ENCODE data around the gene CLPTM1L.

The CLPTM1L gene

DNA sequence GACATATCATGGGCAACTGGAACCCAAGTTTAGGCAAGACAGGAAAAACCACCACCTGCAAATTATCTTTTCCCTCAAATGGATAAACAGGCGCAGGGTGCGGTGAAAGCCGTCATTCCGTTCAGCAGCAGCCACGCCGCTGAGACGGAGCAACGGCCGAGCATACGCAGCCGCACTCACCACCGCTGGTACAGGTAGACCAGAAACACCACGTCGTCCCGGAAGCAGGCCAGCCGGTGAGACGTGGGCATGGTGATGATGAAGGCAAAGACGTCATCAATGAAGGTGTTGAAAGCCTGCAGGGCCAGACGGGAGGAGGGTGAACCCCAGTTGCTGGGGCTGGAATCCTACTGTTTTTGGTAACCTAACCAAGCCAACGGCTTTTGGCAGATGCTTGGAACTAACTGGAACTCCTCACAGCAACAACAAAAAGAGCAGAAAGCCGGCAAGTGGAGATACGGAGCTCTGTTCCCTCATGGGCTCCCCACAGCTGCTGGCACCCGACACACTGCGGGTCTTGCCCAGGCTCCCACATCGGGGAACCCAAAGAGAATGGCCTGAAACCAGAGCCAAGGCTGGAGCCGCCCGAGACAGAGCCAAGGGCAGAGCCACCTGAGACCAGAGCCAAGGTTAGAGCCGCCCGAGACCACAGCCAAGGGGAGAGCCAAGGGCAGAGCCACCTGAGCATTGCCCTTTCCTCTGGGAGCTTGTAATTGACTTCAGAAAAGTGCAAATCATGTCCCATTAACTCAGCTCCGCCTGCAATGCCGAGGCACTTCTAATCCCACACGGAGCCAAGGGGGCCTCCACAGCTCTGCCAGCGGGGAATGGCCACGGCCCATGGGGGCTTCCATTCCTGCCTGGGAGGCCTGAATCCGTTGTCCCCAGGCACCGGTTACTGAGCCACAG is 24.2 kb downstream of the CLPTM1L start:
- TF ChIP-seq, protein P1, sequence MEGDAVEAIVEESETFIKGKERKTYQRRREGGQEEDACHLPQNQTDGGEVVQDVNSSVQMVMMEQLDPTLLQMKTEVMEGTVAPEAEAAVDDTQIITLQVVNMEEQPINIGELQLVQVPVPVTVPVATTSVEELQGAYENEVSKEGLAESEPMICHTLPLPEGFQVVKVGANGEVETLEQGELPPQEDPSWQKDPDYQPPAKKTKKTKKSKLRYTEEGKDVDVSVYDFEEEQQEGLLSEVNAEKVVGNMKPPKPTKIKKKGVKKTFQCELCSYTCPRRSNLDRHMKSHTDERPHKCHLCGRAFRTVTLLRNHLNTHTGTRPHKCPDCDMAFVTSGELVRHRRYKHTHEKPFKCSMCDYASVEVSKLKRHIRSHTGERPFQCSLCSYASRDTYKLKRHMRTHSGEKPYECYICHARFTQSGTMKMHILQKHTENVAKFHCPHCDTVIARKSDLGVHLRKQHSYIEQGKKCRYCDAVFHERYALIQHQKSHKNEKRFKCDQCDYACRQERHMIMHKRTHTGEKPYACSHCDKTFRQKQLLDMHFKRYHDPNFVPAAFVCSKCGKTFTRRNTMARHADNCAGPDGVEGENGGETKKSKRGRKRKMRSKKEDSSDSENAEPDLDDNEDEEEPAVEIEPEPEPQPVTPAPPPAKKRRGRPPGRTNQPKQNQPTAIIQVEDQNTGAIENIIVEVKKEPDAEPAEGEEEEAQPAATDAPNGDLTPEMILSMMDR (IDR thresholded peaks at IDR 0.05; ENCODE audit: low read length, missing control alignments) = no peak
- H3K4me3 ChIP-seq (replicated peaks; ENCODE audit: low read depth, low read length) = no peak overlapping the region
- no peak for DNase-seq (ENCODE audit: low read depth)

DNA sequence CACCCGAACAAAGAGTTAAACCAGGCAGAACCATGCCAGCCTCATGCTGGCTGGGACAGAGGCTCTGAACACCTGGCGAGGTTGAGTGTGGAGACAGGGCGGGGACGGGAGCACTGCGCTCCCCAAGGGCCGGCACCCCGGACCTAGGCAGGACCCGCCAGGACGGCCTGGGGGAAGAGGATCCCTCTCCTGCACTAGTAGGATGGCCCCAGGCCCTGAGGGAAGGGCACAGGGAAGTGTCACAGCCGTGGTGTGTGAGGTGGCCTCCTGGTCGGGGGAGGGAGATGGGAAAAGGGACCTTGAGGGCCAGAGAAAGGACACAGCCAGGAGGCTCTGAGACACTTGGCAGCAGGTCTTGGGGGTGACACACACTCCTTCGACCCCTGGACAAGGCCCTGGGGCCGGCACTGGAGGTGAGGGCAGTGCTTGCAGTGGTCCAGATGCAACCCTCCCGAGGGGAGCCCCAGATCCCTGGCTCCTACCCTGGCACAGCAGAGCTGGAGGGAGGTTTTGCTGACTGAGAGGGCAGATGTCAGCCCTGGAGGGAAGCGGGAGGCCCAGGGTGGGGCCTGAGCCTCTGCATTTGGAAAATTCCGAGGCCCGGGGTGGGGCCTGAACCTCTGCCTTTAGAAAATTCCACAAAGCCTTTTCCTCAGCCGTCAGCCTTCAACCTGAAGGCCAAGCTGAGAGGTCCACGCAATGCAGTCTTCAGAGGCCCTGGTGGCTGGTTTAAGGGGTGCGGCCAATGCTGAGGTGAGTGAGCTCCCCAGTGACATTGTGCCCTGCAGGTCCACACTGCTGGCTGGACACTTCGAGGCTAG is 25.3 kb downstream of the CLPTM1L start:
- no peak overlapping the region for H3K4me3 ChIP-seq (replicated peaks; ENCODE audit: low read depth, low read length)
- TF ChIP-seq, protein P1 (IDR thresholded peaks at IDR 0.05; ENCODE audit: low read length, missing control alignments) = no peak
- DNase-seq (ENCODE audit: low read depth) = no peak

DNA sequence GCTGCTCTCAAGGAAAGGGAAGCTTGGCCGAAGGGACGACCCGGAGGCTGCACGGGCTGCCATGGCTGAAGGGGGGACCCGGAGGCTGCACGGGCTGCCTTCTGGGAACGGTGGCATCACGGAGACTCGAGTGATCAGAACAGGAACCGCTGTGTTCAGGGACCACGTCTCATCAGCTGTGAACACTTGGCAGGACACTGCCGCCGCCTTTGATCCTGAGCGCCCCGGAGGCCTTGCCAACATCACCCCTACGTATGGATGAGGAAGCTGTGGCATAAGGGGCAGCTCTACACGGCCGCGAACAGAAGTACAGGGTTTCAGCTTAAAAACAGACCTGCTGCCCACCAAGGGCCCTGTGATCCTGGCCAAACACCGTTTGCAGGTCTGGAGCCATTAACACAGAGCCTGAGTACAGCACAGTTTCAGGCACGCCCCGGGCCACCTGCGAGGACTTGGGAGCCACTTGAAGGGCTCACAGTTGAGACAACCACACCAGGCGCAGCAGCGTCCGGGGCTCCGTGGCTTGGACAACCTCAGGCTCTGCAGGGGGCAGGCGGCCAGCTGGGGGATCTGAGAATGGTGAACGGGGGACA is 26.1 kb downstream of the CLPTM1L start:
- TF ChIP-seq, protein P1 (IDR thresholded peaks at IDR 0.05; ENCODE audit: low read length, missing control alignments) = no peak
- no peak overlapping the region for H3K4me3 ChIP-seq (replicated peaks; ENCODE audit: low read depth, low read length)
- no peak for DNase-seq (ENCODE audit: low read depth)

DNA sequence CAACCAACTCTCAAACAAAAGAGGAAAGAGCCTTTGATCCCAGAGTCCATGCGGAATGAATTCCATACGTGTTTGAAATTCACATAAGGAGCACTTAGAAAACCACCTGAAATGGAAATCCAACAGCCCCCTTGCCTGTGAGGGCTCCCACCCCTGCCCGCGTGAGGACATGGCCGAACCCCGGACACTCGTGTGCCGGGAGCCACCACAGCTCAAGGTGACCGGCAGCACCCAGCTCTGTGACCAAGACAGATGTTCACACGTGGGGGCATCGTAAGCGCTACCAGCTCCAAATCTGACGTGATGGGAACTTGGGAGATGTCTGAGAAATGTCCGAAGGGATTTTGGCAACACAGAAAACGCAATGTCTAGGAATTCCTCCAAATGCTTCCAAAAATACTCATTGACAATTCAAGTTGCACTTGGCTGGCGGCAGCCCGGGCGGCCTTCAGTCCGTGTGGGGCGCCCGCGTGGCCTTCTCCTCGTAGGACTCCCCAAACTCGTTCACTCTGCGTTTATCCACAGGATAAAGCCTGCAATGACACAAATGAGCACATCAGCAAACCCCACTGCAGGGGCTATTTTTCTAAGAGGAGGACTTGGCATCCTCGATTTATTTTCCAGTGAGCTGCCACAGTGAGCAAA is 26.9 kb downstream of the CLPTM1L start:
- TF ChIP-seq, protein P1 (IDR thresholded peaks at IDR 0.05; ENCODE audit: low read length, missing control alignments) = no peak
- DNase-seq (ENCODE audit: low read depth) = no peak

DNA sequence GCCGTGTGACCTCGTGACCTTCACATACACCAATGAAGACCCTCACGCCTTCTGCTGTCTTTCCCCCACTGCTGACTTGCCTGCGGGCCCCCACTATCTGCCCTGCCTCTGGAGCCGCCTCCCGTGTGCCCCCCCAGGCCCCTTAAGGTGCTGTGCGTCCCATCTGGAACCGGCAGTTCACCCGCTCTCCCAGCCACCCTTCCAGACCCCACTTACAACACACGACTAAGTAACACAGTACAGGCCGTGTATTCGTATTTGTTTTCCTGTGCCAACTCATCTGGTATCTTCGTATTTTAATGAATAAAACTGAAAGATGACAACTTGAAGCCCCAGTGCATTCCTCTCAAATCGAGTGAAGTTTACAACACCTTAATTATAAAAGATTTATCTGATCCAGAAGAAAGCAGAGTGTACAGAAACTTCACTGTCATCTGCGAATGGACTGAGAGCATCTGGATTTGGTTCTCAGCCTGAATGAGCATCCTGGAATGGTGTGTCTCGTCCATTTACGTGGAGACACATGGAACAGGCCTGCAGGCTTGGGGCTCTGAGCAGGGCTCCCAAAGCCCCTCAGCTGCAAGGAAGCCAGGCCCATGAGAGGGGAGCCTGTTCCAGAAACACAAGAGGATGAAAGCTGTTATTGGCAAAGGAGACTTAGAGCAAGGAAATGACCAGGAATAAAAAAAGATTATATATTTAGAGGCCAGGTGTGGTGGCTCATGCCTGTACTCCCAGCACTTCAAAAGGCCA is 28.1 kb downstream of the CLPTM1L start:
- H3K4me3 ChIP-seq (replicated peaks; ENCODE audit: low read depth, low read length) = no peak overlapping the region
- TF ChIP-seq, protein P1 (IDR thresholded peaks at IDR 0.05; ENCODE audit: low read length, missing control alignments) = no peak
- no peak for DNase-seq (ENCODE audit: low read depth)

More for the DNA sequence above, 26.9 kb downstream of the CLPTM1L start:
- H3K4me3 ChIP-seq (replicated peaks; ENCODE audit: low read depth, low read length) = no peak overlapping the region
